RWPE2 (cell line): ENCODE measurements around the gene GALNT10.

Experiments
- ATAC-seq: fragments of 200-7000 bp; cut with Tn5 transposase; 3 replicates; pipeline ENCODE4 v1.9.1; 2021; ENCODE audit warnings: low read depth
- DNase-seq: peaks from one replicate; pipeline ENCODE4 v3.0.0-alpha.2; 2020; ENCODE audit warnings: low spot score
- H3K27ac ChIP-seq: fragments of 450-650 bp; 2 replicates; pipeline ENCODE4 v1.5.1; 2017; ENCODE audit warnings: mild to moderate bottlenecking; ENCODE audit not compliant: poor library complexity, severe bottlenecking
- H3K27me3 ChIP-seq: fragments of 250-450 bp; sonication (Bioruptor Pico); 2 replicates; pipeline ENCODE4 v1.5.1; 2021; ENCODE audit warnings: mild to moderate bottlenecking, moderate library complexity; ENCODE audit not compliant: insufficient read depth, poor library complexity, severe bottlenecking
- H3K36me3 ChIP-seq: fragments of 250-450 bp; sonication (Bioruptor Pico); 2 replicates; pipeline ENCODE4 v1.5.1; 2020; ENCODE audit warnings: low read depth, mild to moderate bottlenecking, moderate library complexity
- H3K4me1 ChIP-seq: fragments of 250-450 bp; sonication (Bioruptor Pico); 2 replicates; pipeline ENCODE4 v1.5.1; 2021; ENCODE audit warnings: mild to moderate bottlenecking, moderate library complexity; ENCODE audit not compliant: insufficient read depth, poor library complexity, severe bottlenecking
- H3K4me3 ChIP-seq: fragments of 250-450 bp; sonication (Bioruptor Pico); 2 replicates; pipeline ENCODE4 v1.5.1; 2021; ENCODE audit warnings: mild to moderate bottlenecking, moderate library complexity; ENCODE audit not compliant: severe bottlenecking
- H3K9me3 ChIP-seq: fragments of 250-450 bp; sonication (Bioruptor Pico); 2 replicates; pipeline ENCODE4 v1.5.1; 2021; ENCODE audit warnings: mild to moderate bottlenecking, moderate library complexity; ENCODE audit not compliant: severe bottlenecking
- CTCF ChIP-seq: fragments of 450-650 bp; IDR thresholded peaks from one replicate; pipeline ENCODE4 v1.5.1; 2017; ENCODE audit warnings: mild to moderate bottlenecking, moderate library complexity; ENCODE audit not compliant: poor library complexity, severe bottlenecking

The GALNT10 gene

GRCh38 chr5:154449786-154450185, 259.3 kb downstream of the GALNT10 start:
- peaks cover 3% of the 10 kb centered on the region for H3K4me1 ChIP-seq
- peaks cover 29% of the 10 kb centered on the region for H3K36me3 ChIP-seq
- no peak for ATAC-seq
- no peaks in the 10 kb centered on the region for H3K9me3 ChIP-seq
- TF ChIP-seq CTCF: no peak
- H3K27ac ChIP-seq: no peak overlapping the region
- H3K27me3 ChIP-seq: no peaks in the 10 kb centered on the region
- no peak for DNase-seq
- H3K4me3 ChIP-seq: no peak overlapping the region

- Histone ChIP-seq H3K9me3 (no peaks in the 10 kb centered on the region), H3K36me3 (peaks cover 51% of the 10 kb centered on the region), H3K4me1 (peaks cover 3% of the 10 kb centered on the region), H3K27ac (no peak overlapping the region), H3K27me3 (no peaks in the 10 kb centered on the region), H3K4me3 (no peak overlapping the region)
- ATAC-seq (no peak), DNase-seq (no peak)
- no peak for TF ChIP-seq CTCF
Measured at GRCh38 chr5:154451957-154452356, 261.4 kb downstream of the GALNT10 start.

GRCh38 chr5:154455585-154455984, 265.1 kb downstream of the GALNT10 start:
- ATAC-seq: no peak
- no peak for TF ChIP-seq CTCF
- peaks cover 52% of the 10 kb centered on the region for H3K36me3 ChIP-seq

GRCh38 chr5:154456540-154456939, 266.0 kb downstream of the GALNT10 start:
- no peak for TF ChIP-seq CTCF
- peaks cover 46% of the 10 kb centered on the region for H3K36me3 ChIP-seq
- H3K4me1 ChIP-seq: no peaks in the 10 kb centered on the region
- no peak overlapping the region for H3K4me3 ChIP-seq
- H3K9me3 ChIP-seq: no peaks in the 10 kb centered on the region
- DNase-seq (no peak), ATAC-seq (no peak)
- no peak overlapping the region for H3K27ac ChIP-seq
- no peaks in the 10 kb centered on the region for H3K27me3 ChIP-seq

More at GRCh38 chr5:154455585-154455984, 265.1 kb downstream of the GALNT10 start:
- H3K4me1 ChIP-seq: no peaks in the 10 kb centered on the region
- no peak overlapping the region for H3K27ac ChIP-seq
- H3K9me3 ChIP-seq: no peaks in the 10 kb centered on the region
- H3K4me3 ChIP-seq: no peak overlapping the region
- no peak for DNase-seq
- no peaks in the 10 kb centered on the region for H3K27me3 ChIP-seq

- Histone ChIP-seq H3K27me3 (no peaks in the 10 kb centered on the region), H3K36me3 (peaks cover 33% of the 10 kb centered on the region), H3K4me3 (no peak overlapping the region), H3K27ac (no peak overlapping the region), H3K4me1 (no peaks in the 10 kb centered on the region), H3K9me3 (no peaks in the 10 kb centered on the region)
- DNase-seq (no peak), ATAC-seq (no peak)
- no peak for TF ChIP-seq CTCF
Measured at GRCh38 chr5:154459015-154459414, 268.5 kb downstream of the GALNT10 start.
